ENCODE results near the gene SERPINA4.
A peak's percentile ranks its signal among the peaks of the same experiment; 100 is the strongest.

The SERPINA4 gene

DNA sequence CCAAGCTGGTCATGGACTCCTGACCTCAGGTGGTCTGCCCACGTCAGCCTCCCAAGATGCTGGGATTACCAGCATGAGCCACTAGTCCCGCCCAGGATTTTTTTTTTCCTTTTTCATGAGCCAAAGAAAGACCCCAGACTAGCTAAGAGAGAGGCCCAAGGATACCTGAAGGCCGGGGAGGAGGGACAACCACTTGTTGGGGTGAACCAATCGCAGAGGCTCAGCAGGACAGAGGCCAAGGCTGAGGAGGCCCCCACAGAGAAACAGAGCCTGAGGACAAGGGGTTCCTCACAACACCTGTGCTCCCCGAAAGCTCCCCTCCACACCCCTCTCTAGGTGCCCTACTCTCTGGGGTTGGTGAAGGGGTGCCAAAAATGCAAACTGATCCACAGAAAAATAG, 49.9 kb downstream of the SERPINA4 start:
- in situ Hi-C loops (cut with HindIII; ENCODE audit: low sequenced_read_pairs) = no loop called here
- DNase-seq (ENCODE audit: low read depth, low spot score) = no peak
- no peak for TF ChIP-seq CTCF (IDR thresholded peaks at IDR 0.05; ENCODE audit: low read depth, low read length)
- no peak overlapping the region for H3K4me3 ChIP-seq (ENCODE audit: low read depth, low read length)

GRCh38 chr14:94612174-94612573, 50.9 kb downstream of the SERPINA4 start, which contains the start of gene SERPINA3:
TSS of gene SERPINA3 (plus strand) at chr14:94612391. CDS start at chr14:94614442, 2,051 bp downstream.
- in situ Hi-C loops (cut with HindIII; ENCODE audit: low sequenced_read_pairs) = no loop called here
- peak; percentile 35 for DNase-seq (ENCODE audit: low read depth, low spot score)
- no peak within 1 kb of the TSS for H3K4me3 ChIP-seq (ENCODE audit: low read depth, low read length)
- TF ChIP-seq CTCF (IDR thresholded peaks at IDR 0.05; ENCODE audit: low read depth, low read length) = no peak

DNA sequence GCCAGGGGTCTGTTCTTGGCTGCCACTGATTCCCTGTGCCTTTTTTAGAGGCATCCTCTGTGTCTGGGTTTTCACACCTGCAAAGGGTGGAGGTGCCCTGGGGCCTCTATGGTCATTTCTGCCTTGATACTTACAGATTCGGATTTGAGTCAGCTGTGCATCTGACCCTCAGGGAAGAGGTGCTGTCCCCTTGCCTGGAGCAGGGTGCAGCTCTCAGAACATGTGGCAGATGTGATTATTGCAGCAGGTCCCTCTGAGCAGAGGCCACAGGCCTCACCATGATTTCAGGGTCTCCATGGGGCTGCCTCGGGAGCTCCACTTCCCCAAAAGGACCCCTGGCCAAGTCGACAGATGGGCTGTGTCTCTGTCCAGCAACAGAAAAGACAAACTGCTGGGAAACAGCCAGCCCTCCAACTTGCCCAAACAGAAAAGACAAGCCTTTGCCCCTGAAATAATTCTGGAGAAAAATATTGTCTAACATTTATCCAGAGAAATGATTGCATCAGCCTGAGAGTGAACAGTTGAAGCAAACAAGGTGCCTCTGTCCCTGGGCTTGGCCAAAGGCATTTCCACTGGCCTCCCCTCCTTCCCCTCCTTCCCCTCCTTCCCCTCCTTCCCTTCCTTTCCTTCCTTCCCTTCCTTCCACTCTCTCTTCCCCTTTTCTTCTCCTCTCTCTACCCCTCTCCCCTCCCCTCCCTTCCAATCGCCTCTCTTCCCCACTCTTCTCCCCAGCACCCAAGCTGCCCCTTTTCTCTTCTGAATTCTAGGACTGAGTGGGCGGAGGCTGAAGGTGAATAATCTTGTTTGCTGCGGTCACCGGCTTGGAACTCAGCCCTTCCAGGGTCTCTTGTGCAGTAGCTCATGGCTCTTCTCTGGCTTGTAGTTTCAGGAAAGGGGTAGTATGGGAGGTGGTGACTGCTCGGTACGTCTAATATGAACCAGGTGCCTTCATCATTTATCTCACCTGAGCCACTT, 51.6 kb downstream of the SERPINA4 start:
- TF ChIP-seq CTCF (IDR thresholded peaks at IDR 0.05; ENCODE audit: low read depth, low read length) = no peak
- H3K4me3 ChIP-seq (ENCODE audit: low read depth, low read length) = no peak overlapping the region
- DNase-seq (ENCODE audit: low read depth, low spot score) = no peak
- in situ Hi-C loops (cut with HindIII; ENCODE audit: low sequenced_read_pairs) = no loop called here

DNA sequence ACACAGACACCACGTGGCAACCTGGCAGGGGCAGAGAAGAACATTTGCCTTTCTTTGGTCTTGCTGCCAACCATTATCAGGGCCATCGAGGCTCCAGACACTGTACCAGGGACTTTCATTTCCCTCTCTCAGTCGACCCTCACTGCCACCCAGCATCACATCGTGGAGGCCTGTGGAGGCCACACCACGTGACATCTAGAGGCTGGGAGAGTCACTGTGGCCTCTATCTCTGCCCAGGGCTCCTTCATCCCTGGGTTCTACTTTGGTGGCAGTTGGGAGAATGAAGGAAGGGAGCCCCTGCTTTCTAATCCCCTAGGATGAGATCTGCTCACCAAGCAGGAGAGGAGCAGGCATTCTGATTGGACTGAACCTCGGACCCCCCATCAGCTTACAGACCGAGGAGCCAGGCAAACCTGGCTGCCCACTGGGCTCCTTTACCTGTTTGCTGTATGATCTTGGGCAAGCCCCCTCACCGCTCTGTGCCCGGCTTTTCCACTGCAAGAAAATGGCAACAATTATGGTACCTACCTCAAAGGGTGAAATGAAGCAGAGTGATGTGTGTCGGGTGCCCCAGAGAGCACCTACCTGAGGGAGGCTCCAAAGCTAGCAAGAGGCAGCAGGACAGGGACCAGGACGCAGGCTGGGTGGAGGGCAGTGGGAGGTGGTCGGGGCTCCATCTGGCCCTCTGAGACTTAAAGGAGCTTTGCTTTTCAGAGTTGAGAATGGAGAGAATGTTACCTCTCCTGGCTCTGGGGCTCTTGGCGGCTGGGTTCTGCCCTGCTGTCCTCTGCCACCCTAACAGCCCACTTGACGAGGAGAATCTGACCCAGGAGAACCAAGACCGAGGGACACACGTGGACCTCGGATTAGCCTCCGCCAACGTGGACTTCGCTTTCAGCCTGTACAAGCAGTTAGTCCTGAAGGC, 52.7 kb downstream of the SERPINA4 start:
- TF ChIP-seq CTCF (IDR thresholded peaks at IDR 0.05; ENCODE audit: low read depth, low read length) = no peak
- in situ Hi-C loops (cut with HindIII; ENCODE audit: low sequenced_read_pairs) = no loop called here
- DNase-seq (ENCODE audit: low read depth, low spot score) = no peak
- H3K4me3 ChIP-seq (ENCODE audit: low read depth, low read length) = no peak overlapping the region

GRCh38 chr14:94614802-94615201, 53.6 kb downstream of the SERPINA4 start:
- in situ Hi-C loops (cut with HindIII; ENCODE audit: low sequenced_read_pairs) = no loop called here
- no peak overlapping the region for H3K4me3 ChIP-seq (ENCODE audit: low read depth, low read length)
- DNase-seq (ENCODE audit: low read depth, low spot score) = no peak

More at GRCh38 chr14:94614802-94615201, 53.6 kb downstream of the SERPINA4 start:
- no peak for TF ChIP-seq CTCF (IDR thresholded peaks at IDR 0.05; ENCODE audit: low read depth, low read length)

Measured in astrocyte of the spinal cord (primary cell).